GM15510 (cell line): Measurements from ENCODE around the gene KRTAP4-5.
"Not testable (repeated sequence)": the region's sequence is repeated elsewhere in the genome, so short reads cannot be mapped to it uniquely, and the experiment has no call there.

ENCODE experiments used
- POLR2A ChIP-seq: IDR thresholded peaks from 3 replicates; pipeline ENCODE4 v1.6.1; 2011; ENCODE audit warnings: borderline replicate concordance; ENCODE audit not compliant: insufficient read length; ENCODE audit errors: extremely low read depth

Gene KRTAP4-5

DNA sequence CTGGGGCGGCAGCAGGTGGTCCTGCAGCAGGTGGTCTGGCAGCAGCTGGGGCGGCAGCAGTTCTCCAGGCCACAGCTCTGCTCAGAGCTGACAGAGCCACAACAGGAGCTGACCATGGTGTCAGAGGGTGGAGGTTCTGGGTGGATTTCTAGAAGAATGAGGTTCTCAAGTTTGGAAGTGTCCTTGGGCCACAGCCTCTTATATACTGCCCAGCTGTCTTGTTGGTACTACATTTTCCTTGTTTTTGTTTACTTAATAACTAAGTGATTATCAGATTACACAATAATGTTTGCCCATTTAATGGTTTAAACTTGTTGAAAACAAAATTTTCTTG, at the start of gene KRTAP4-5:
KRTAP4-5 (minus strand) TSS at position 174 of the 334 bp plus-strand sequence; CDS start at position 116, 58 bp downstream.
- no peak for TF ChIP-seq POLR2A

DNA sequence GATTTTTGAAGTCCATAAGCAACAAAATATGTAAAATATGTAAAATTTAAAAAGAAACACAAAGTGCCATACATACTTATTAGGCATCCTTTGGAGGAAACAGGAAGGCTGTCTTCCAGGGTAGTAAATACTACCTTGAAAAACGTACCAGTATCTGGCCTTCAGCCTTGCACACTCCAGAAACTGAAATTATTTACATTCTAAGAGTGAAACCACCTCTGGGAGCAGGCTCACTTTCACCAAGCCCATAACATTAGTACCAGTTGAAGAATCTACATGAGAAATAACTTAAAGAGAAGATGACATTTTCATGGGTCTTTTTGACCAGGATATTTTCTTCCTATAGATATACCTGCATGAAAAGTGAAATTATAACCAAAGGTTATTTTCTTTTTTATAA, 46.4 kb upstream of the KRTAP4-5 start:
- no peak for TF ChIP-seq POLR2A

DNA sequence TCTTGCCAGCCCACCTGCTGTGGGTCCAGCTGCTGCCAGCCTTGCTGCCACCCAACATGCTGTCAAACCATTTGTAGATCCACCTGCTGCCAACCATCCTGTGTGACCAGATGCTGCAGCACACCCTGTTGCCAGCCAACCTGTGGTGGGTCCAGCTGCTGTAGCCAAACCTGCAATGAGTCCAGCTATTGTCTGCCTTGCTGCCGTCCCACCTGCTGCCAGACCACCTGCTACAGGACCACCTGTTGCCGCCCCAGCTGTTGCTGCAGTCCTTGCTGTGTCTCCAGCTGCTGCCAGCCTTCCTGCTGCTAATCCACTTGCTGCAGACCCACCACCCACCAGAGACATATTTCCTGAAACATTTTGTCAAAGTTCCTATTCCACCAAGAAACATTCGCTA, 40.7 kb upstream of the KRTAP4-5 start:
- TF ChIP-seq POLR2A: no peak

DNA sequence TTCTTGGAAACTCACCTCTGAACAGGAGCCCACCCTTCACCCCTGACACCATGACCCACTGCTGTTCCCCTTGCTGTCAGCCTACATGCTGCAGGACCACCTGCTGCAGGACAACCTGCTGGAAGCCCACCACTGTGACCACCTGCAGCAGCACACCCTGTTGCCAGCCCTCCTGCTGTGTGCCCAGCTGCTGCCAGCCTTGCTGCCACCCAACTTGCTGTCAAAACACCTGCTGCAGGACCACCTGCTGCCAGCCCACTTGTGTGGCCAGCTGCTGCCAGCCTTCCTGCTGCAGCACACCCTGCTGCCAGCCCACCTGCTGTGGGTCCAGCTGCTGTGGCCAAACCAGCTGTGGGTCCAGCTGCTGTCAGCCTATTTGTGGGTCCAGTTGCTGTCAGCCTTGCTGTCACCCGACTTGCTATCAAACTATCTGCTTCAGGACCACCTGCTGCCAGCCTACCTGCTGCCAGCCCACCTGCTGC, 40.3 kb upstream of the KRTAP4-5 start, which contains the start of gene KRTAP9-1:
KRTAP9-1 (plus strand) TSS at position 51 of the 482 bp plus-strand sequence; CDS start at position 51, 0 bp downstream.
- not testable (repeated sequence) for TF ChIP-seq POLR2A

DNA sequence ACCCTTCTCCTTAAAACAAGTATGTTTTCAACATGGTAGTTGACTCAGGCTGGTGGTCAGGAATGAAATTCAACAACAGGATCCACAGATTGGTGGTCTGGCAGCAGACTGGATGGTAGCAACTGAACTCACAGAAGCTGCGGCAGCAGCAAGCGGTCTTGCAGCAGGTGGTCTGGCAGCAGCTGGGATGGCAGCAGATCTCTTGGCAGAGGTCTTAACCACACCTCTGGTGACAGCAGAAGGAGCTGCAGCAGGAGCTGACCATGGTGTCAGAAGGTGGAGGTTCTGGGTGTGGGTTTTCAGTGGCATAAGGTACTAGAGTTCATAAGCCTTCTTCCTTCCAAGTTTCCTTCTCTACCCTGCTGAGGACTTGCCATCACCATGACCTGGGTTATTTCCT, 37.2 kb upstream of the KRTAP4-5 start:
- TF ChIP-seq POLR2A: no peak

DNA sequence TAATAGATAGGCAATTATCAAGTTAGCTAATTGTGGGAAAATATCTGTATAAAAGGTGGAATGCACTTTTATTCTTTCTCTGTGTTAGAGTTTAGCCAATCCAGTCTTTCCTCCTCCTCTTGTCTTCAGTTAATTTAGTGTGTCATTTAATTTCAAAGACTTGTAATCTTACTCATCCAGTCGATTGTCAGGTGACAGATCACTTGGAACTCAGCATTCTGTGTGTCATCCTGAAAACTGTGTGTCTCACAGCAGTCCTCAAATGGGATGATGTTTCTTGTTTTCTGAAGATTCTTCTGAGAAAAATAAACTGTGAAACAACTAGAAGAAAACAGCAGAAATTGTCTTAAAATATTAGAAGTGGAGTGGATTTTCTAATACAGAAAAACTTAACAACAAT, 35.4 kb upstream of the KRTAP4-5 start:
- no peak for TF ChIP-seq POLR2A

DNA sequence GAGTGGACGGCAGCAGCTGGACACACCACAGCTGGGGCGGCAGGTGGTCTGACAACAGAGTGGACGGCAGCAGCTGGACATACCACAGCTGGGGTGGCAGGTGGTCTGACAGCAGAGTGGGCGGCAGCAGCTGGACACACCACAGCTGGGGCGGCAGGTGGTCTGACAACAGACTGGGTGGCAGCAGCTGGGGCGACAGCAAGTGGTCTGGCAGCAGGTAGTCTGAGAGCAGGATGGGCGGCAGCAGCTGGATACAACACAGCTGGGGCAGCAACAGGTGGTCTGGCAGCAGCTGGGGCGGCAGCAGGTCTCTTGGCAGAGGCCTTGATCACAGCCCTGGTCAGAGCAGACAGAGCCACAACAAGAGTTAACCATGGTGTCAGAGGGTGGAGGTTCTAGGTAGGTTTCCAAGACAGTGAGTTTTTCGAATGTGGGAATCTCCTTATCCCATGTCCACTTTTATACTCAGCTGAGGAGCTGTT, 34.9 kb upstream of the KRTAP4-5 start, which contains the start of gene KRTAP4-1:
KRTAP4-1 (minus strand) TSS at position 432 of the 482 bp plus-strand sequence; CDS start at position 375, 57 bp downstream.
- no peak for TF ChIP-seq POLR2A

DNA sequence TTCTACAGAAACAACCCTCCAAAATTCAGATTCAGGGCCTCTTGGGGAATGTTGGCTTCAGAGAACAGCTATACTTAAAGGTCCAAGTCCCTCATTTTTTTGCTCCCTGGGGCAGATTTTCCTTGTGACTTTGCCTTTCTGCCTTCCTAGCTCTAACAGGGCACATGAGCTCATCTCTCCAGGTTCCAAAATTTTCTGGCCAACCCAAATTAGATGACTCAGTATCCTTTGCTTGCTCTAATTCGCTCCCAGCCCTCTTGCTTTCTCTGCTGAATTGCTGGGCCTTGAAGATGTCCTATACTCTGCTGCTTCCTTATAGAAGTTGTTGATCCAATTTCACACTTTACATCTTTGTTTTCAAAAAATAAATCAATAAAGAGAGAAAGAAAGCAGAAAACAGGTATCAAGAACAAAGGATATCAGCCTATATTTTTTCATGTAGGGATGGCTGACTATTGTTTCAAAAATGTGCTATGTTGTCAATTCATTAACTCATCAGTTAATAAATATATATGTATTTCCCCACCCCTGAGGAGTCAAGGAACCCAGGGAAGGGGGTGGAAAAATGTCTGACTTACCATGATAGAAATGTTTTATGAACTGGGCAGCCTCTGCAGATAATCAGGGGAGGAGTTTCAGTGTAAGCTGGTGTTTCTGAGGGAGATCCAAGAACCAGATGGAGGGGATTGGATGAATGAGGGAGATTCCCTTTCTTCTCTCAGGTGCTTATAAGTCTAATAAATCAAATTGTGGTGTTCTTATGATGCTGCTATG, 29.4 kb upstream of the KRTAP4-5 start:
- TF ChIP-seq POLR2A: no peak

DNA sequence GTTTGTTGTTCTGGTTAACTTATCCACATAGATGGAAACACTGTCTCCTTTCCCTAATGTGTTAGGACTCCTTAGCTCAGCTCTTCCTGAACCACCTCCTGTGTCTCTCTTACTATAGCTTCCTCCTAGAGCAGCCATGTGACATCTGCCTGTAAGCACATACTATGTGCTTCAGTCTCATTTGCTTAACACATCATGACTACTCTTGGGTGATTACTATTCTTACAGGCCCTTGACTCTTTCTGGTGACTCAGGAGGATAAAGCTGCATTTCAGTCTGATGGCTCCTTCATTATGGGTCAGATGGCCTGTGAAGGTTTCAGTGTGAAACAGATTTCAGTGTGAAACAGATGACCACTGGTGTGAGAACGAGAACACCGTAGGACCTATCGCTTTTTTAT, 28.7 kb upstream of the KRTAP4-5 start:
- TF ChIP-seq POLR2A: no peak

DNA sequence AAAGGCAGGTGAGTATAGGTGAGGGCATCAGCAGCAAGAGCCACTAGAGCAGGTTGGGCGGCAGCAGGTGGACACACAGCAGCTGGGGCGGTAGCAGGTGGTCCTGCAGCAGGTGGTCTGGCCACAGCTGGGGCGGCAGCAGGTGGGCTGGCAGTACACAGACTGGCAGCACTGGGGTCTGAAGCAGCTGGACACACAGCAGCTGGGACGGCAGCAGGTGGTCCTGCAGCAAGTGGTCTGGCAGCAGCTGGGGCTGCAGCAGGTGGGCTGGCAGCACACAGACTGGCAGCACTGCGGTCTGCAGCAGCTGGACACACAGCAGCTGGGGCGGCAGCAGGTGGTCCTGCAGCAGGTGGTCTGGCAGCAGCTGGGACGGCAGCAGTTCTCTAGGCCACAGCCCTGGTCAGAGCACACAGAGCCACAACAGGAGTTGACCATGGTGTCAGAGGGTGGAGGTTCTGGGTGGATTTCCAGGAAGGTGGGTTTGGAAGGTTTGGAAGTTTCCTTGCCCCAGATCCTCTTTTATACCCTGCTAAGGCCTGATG, 28.2 kb upstream of the KRTAP4-5 start, which contains the start of gene KRTAP4-2:
KRTAP4-2 (minus strand) TSS at position 495 of the 545 bp plus-strand sequence; CDS start at position 438, 57 bp downstream.
- no peak for TF ChIP-seq POLR2A

DNA sequence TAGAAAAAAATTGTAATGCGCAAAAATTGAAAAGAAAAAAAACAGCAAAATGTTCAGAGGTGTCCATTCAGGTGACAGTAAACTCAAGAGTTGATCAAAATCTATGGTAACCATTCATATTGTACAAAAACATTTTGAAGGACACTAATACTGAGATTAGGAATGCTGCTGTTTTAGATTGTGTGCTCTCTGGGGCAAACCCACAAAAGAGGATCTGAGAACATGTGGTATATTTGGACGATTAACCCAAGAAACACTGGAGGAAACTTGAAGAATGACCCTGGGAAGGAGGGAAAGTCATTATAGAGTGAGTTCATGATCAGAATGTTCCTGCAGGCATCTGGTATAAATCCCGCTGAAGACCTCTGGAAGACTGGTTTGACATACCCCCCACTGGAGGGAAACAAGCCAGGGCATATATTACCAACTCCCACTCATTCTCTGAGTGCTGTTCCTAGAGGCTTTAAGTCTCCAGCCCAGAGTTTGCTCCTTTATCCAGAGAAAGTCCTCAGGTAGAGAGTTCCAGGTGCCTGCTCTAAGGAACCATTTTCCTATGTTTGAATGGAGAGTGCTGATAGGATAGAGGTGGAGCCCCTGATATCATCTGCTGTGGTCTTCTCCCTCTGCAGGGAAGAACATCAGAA, 27.2 kb upstream of the KRTAP4-5 start:
- no peak for TF ChIP-seq POLR2A

DNA sequence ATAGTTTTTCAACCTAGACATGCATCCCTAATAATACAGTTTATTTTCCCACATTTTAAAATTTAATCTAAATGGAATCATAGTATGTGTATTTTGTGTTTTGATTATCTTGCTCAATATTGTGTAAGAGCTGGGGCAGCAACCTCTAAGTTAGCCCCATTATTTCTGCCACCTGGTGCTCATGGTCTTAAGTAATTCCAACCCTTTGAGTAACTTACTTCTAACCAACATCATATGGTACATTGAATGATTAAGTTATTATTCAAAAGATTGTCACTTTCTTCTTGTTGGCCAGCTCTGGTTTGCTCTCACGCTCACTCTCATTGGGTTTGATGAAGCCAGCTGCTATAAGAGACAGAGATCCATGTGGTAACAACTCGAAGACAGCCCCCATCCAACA, 22.3 kb upstream of the KRTAP4-5 start:
- no peak for TF ChIP-seq POLR2A

DNA sequence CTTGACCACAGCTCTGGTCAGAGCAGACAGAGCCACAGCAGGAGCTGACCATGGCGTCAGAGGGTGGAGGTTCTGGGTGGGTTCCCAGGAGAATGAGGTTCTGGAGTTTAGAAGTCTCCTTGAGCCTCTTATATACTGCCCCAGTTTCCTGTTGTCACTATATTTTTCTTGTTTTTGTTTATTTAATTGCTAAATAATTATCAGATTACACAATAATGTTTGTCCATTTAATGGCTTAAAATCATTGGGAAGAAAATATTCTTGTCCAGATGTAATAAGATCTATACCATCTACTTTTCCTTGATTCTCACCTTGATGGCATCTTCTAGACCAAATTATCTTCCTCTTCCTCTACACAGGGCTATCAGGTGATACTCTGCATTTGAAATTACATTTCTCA, 18.5 kb upstream of the KRTAP4-5 start, which contains the start of gene KRTAP4-3:
KRTAP4-3 (minus strand) TSS at position 101 of the 400 bp plus-strand sequence; CDS start at position 52, 49 bp downstream.
- TF ChIP-seq POLR2A: no peak

DNA sequence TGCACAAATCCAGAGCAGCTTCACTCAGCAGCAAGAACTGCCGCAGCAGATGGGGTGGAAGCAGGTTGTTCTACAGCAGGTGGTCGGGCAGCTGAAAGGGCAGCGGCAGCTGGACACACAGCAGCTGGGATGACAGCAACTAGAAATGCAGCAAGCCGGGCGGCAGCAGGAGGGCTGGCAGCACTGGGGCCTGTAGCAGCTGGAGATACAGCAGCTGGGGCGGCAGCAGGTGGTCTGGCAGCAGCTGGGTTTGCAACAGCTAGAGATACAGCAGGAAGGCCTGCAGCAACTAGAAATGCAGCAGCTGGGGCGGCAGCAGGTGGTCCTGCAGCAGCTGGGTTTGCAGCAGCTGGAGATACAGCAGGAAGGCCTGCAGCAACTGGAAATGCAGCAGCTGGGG, 17.9 kb upstream of the KRTAP4-5 start:
- no peak for TF ChIP-seq POLR2A

DNA sequence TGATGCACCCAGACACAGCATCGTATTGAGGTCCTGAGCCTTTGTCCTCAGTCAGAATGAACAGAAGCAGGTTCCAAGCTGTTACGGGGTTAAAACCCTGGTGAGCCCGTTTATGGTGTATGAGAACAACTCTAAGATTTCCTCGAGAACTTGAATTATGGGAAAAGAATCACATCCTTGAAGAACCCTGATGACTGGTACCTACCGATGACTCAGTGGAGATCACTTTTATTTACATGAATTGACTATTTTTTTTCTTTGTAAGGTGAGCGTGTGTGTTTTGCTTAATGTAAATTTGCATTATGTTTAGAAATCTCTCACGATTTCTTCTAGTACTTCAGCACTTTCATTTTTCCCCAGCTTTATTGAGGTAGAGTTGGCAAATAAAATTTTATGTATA, 14.2 kb upstream of the KRTAP4-5 start:
- no peak for TF ChIP-seq POLR2A

DNA sequence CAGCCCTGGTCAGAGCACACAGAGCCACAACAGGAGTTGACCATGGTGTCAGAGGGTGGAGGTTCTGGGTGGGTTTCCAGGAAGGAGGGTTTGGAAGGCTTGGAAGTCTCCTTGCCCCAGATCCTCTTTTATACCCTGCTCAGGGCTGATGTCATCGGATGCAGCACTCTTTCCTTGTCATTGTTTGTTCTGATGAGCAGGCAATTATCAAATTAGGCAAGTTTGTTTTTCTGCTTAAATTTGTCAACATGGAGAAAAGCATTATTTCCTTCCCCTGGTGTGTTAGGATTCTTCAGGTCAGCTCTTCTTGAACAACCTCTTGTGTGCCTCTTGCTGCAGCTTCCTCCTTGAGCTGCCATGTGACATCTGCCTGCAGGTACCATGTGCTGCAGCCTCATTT, 11.0 kb upstream of the KRTAP4-5 start, which contains the start of gene KRTAP4-4:
KRTAP4-4 (minus strand) TSS at position 101 of the 400 bp plus-strand sequence; CDS start at position 44, 57 bp downstream.
- no peak for TF ChIP-seq POLR2A

DNA sequence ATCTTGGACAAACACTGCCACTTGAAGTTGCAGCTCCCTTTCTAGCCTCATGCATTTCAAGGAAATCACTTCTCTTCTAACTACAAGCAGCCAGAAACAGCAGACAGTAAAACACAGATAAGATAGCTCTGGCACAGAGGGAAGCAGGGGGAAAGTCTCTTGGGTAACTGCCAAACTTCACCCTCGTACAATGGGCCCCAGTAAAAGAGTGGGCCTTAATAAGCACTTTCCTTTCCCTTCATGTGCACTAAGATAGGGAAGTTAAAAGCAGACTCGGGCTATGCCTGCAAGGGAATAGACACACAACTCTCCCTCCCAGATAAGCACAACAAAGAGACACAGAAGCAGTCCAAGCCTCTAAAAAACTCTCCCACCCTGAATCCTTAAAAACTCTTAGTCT, 4.2 kb upstream of the KRTAP4-5 start:
- no peak for TF ChIP-seq POLR2A
